Trophoblast cell (in vitro differentiated cells and primary cell): ENCODE measurements around the gene TRMT112.

ENCODE experiments used
- DNase-seq, 2 donors: peaks; one replicate each; pipeline ENCODE4 v3.0.0-alpha.2; 2016
- H2AFZ ChIP-seq: 2 replicates; pipeline ENCODE4 v1.6.1; 2013; ENCODE audit warnings: low read length, moderate library complexity, mild to moderate bottlenecking; ENCODE audit not compliant: insufficient read depth, poor library complexity
- H2AK5ac ChIP-seq: 2 replicates; pipeline ENCODE4 v1.6.1; 2013; ENCODE audit warnings: mild to moderate bottlenecking, low read length
- H2BK120ac ChIP-seq: 2 replicates; pipeline ENCODE4 v1.6.1; 2013; ENCODE audit warnings: low read length, mild to moderate bottlenecking, moderate library complexity; ENCODE audit not compliant: insufficient read depth, poor library complexity
- H2BK12ac ChIP-seq: 2 replicates; pipeline ENCODE4 v1.6.1; 2013; ENCODE audit warnings: mild to moderate bottlenecking, low read length, moderate library complexity
- H2BK5ac ChIP-seq: 2 replicates; pipeline ENCODE4 v1.6.1; 2013; ENCODE audit warnings: low read length, low read depth, moderate library complexity, mild to moderate bottlenecking; ENCODE audit not compliant: poor library complexity
- H3K14ac ChIP-seq: 2 replicates; pipeline ENCODE4 v1.6.1; 2013; ENCODE audit warnings: mild to moderate bottlenecking, low read length
- H3K18ac ChIP-seq: 2 replicates; pipeline ENCODE4 v1.6.1; 2013; ENCODE audit warnings: mild to moderate bottlenecking, low read length
- H3K23ac ChIP-seq: 2 replicates; pipeline ENCODE4 v1.6.1; 2013; ENCODE audit warnings: low read length
- H3K27ac ChIP-seq: 2 replicates; pipeline ENCODE4 v1.5.1; 2013; ENCODE audit warnings: low read depth, mild to moderate bottlenecking, inconsistent platforms, low read length, moderate library complexity
- H3K27me3 ChIP-seq: 2 replicates; pipeline ENCODE4 v1.6.1; 2013; ENCODE audit warnings: inconsistent platforms, mild to moderate bottlenecking, low read length, moderate library complexity; ENCODE audit not compliant: insufficient read depth
- H3K36me3 ChIP-seq, 2 experiments: 1 replicate in 1 of 2; 2 replicates in 1 of 2; pipeline ENCODE4 v1.6.1; 2013; ENCODE audit warnings: low read length in 2 of 2, mild to moderate bottlenecking in 2 of 2, moderate library complexity in 1 of 2; ENCODE audit not compliant: insufficient read depth in 2 of 2, control insufficient read depth in 1 of 2
- H3K4ac ChIP-seq: 2 replicates; pipeline ENCODE4 v1.6.1; 2013; ENCODE audit warnings: low read depth, mild to moderate bottlenecking, low read length, moderate library complexity
- H3K4me1 ChIP-seq, 2 experiments: 1 replicate in 1 of 2; 2 replicates in 1 of 2; pipeline ENCODE4 v1.6.1; 2013; ENCODE audit warnings: low read length in 2 of 2, mild to moderate bottlenecking in 2 of 2, moderate library complexity in 1 of 2; ENCODE audit not compliant: insufficient read depth in 2 of 2, control insufficient read depth in 1 of 2
- H3K4me2 ChIP-seq: 2 replicates; pipeline ENCODE4 v1.6.1; 2013; ENCODE audit warnings: inconsistent platforms, mild to moderate bottlenecking, low read length, moderate library complexity
- H3K4me3 ChIP-seq: 2 replicates; pipeline ENCODE4 v1.5.1; 2013; ENCODE audit warnings: mild to moderate bottlenecking, low read depth, low read length, inconsistent platforms
- H3K79me1 ChIP-seq: one replicate; pipeline ENCODE4 v1.6.1; 2013; ENCODE audit warnings: low read length
- H3K79me2 ChIP-seq: 2 replicates; pipeline ENCODE4 v1.6.1; 2013; ENCODE audit warnings: low read length, mild to moderate bottlenecking; ENCODE audit not compliant: control insufficient read depth, insufficient read depth, poor library complexity
- H3K9ac ChIP-seq: 2 replicates; pipeline ENCODE4 v1.6.1; 2013; ENCODE audit warnings: mild to moderate bottlenecking, low read length
- H3K9me3 ChIP-seq: 2 replicates; pipeline ENCODE4 v1.6.1; 2013; ENCODE audit warnings: low read depth, mild to moderate bottlenecking, control low read depth, inconsistent platforms, low read length; ENCODE audit not compliant: insufficient read depth
- H4K12ac ChIP-seq: 2 replicates; pipeline ENCODE4 v1.6.1; 2013; ENCODE audit warnings: low read depth, mild to moderate bottlenecking, low read length, moderate library complexity
- H4K8ac ChIP-seq: 2 replicates; pipeline ENCODE4 v1.6.1; 2013; ENCODE audit warnings: low read depth, mild to moderate bottlenecking, low read length, moderate library complexity
- H4K91ac ChIP-seq: one replicate; pipeline ENCODE4 v1.6.1; 2013; ENCODE audit warnings: low read depth, mild to moderate bottlenecking, low read length, moderate library complexity
- whole genome bisulfite sequencing: extraction: QIAGEN DNeasy Blood & Tissue Kit; methylation state at CpG from one replicate; pipeline ENCODE4 v1.1.7; 2013; ENCODE audit warnings: missing lambda C conversion rate; ENCODE audit not compliant: insufficient read length, insufficient coverage; ENCODE audit errors: extremely low coverage; 5-methylcytosine and 5-hydroxymethylcytosine counted together

The TRMT112 gene

DNA sequence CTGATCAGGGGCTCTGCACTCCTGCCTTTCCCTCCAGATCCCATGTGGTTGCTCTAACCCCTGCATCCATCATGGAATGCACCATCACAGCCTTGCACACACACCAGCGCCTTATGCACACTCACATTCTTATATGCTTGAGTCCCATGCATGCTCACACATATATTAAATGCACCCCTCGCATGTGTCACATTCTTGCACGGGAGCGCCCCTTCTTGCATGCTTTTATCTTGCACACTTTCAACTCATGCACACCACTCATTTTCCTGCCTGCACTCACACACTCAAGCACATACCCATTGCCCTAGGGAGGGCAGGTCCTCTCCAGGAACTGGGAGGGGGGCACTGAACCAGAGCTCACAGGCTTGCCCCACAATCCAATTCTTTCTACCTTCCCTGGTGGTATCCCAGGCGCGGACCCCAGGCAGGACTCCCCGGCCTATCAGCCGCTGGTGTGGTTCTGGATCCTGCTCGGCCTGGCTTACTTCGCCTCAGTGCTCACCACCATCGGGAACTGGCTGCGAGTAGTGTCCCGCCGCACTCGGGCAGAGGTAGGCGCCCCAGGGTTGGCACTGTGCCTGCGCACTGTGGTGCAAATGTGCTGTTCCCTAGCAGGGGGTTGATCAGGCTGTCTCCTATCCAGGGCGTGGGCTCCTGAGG, 19.5 kb downstream of the TRMT112 start:
- Histone ChIP-seq H2AK5ac (no peak overlapping the region), H3K27ac (no peak overlapping the region), H4K8ac (no peak overlapping the region), H3K27me3 (peaks cover 63% of the 10 kb centered on the region), H4K12ac (no peak overlapping the region), H2BK12ac (no peak overlapping the region), H3K9ac (no peak overlapping the region), H4K91ac (no peak overlapping the region), H2BK120ac (no peak overlapping the region), H3K79me2 (no peaks in the 10 kb centered on the region), H3K4ac (no peak overlapping the region), H3K14ac (no peak overlapping the region), H3K4me2 (no peak overlapping the region), H3K36me3 (no peaks in the 10 kb centered on the region), H3K79me1 (no peaks in the 10 kb centered on the region), H3K23ac (no peak overlapping the region), H3K4me1 (peaks cover 11 to 14% of the 10 kb centered on the region in 2 experiments), H3K9me3 (peaks cover 10% of the 10 kb centered on the region), H3K18ac (no peak overlapping the region), H2AFZ (no peak overlapping the region), H2BK5ac (no peak overlapping the region), H3K4me3 (no peak overlapping the region)
- DNase-seq: no peak
- WGBS: no CpG with 5 or more reads among the region's 18 CpGs

GRCh38 chr11:64296830-64297698, 20.3 kb downstream of the TRMT112 start:
- Histone ChIP-seq H3K9me3 (peaks cover 10% of the 10 kb centered on the region), H2AK5ac (no peak overlapping the region), H2BK12ac (no peak overlapping the region), H3K79me2 (no peaks in the 10 kb centered on the region), H3K23ac (no peak overlapping the region), H3K4me3 (no peak overlapping the region), H2AFZ (no peak overlapping the region), H3K14ac (no peak overlapping the region), H3K4me2 (no peak overlapping the region), H3K4ac (no peak overlapping the region), H2BK5ac (no peak overlapping the region), H2BK120ac (no peak overlapping the region), H4K8ac (no peak overlapping the region), H3K27me3 (peaks cover 71% of the 10 kb centered on the region), H3K79me1 (no peaks in the 10 kb centered on the region), H3K9ac (no peak overlapping the region), H3K4me1 (peaks cover 11 to 15% of the 10 kb centered on the region in 2 experiments), H3K18ac (no peak overlapping the region), H4K12ac (no peak overlapping the region), H3K27ac (no peak overlapping the region), H4K91ac (no peak overlapping the region), H3K36me3 (no peaks in the 10 kb centered on the region)
- WGBS: no CpG with 5 or more reads among the region's 34 CpGs
- no peak for DNase-seq

DNA sequence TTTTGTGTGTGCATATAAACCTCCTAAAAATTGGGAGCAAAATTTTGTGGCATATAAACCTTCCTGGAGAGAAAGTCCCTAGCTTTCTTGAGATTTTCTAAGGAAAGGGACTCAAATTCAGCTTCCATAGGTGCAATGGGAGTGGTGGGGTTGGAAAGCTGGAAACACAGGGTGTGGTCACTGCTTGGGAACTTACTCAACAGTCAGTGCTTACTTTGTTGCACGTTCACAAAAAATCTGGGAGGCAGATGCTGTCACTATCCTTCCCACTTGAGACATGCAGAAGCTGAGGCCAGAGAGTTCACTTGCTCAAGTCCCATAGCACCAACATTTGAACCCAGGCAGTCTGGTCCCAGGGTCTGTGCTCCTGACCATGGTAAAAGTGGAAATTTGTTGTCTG, 21.1 kb downstream of the TRMT112 start:
- no CpG with 5 or more reads among the region's 1 CpG for WGBS
- no peak overlapping the region for H3K4ac ChIP-seq
- no peak overlapping the region for H3K14ac ChIP-seq
- no peak overlapping the region for H2AFZ ChIP-seq
- no peak overlapping the region for H3K23ac ChIP-seq
- no peak overlapping the region for H3K4me3 ChIP-seq
- H4K91ac ChIP-seq: no peak overlapping the region
- H3K79me2 ChIP-seq: no peaks in the 10 kb centered on the region
- H2AK5ac ChIP-seq: no peak overlapping the region
- no peak for DNase-seq
- no peak overlapping the region for H3K4me2 ChIP-seq
- H3K18ac ChIP-seq: no peak overlapping the region
- H3K36me3 ChIP-seq: no peaks in the 10 kb centered on the region
- H2BK5ac ChIP-seq: no peak overlapping the region
- H3K9ac ChIP-seq: peak overlapping the region; percentile 35
- no peak overlapping the region for H2BK12ac ChIP-seq
- no peak overlapping the region for H2BK120ac ChIP-seq
- no peaks in the 10 kb centered on the region for H3K79me1 ChIP-seq
- peaks cover 79% of the 10 kb centered on the region for H3K27me3 ChIP-seq
- H3K4me1 ChIP-seq: peaks cover 13 to 20% of the 10 kb centered on the region in 2 experiments
- H4K12ac ChIP-seq: no peak overlapping the region
- H4K8ac ChIP-seq: no peak overlapping the region
- H3K9me3 ChIP-seq: peaks cover 12% of the 10 kb centered on the region
- no peak overlapping the region for H3K27ac ChIP-seq

- Histone ChIP-seq H3K4me2 (no peak overlapping the region), H2AK5ac (no peak overlapping the region), H3K18ac (no peak overlapping the region), H3K4me1 (peaks cover 12 to 19% of the 10 kb centered on the region in 2 experiments), H3K36me3 (no peaks in the 10 kb centered on the region), H3K79me1 (no peaks in the 10 kb centered on the region), H3K14ac (no peak overlapping the region), H3K27ac (no peak overlapping the region), H3K4ac (no peak overlapping the region), H2BK120ac (no peak overlapping the region), H3K79me2 (no peaks in the 10 kb centered on the region), H3K9me3 (peaks cover 12% of the 10 kb centered on the region), H3K9ac (no peak overlapping the region), H2BK12ac (no peak overlapping the region), H3K4me3 (no peak overlapping the region), H2AFZ (no peak overlapping the region), H3K27me3 (peaks cover 84% of the 10 kb centered on the region), H4K8ac (no peak overlapping the region), H3K23ac (no peak overlapping the region), H4K12ac (no peak overlapping the region), H2BK5ac (no peak overlapping the region), H4K91ac (no peak overlapping the region)
- no CpG with 5 or more reads among the region's 4 CpGs for WGBS
- DNase-seq: no peak
Measured at GRCh38 chr11:64295760-64296159, 21.6 kb downstream of the TRMT112 start.
